NCI-H2081 (cell line): Measurements from ENCODE around the gene PHPT1.

ENCODE experiments used
- DNase-seq, 2 experiments: peaks; one replicate each; lab custom pipeline; 2025; lab: John Stamatoyannopoulos, UW

The PHPT1 gene

DNA sequence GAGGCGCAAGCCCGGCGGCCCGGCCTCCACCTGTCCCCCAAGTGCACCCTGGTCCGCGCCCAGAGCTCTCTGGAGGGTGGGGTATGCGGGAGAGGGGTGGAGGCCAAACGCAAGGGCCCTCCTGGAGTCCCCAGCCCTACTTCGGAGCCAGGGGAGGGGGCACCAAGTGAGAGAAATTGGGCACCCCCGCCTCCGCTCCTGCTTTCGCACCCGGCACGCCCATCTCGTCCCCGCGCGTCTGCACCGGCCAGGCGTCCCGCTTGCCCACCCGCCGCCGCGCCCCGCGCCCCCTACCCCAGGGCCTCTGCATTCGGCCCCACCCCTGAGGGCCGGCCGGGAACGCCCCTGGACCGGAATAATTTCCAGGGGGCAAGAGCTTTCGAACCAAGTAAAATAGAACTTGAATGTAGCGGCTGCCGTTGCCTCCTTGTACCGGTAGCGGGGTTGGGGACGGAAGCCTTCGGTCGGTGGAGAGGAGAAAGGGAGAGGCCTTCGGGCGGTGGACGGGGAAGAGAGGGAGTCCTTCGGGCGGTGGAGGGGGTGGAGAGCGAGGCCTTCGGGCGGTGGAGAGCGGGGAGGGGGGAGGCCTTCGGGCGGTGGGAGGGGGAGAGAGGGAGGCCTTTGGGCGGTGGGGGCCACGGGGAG lies 694 bp upstream of the PHPT1 start:
- DNase-seq: peak; percentile 22 to 58

DNA sequence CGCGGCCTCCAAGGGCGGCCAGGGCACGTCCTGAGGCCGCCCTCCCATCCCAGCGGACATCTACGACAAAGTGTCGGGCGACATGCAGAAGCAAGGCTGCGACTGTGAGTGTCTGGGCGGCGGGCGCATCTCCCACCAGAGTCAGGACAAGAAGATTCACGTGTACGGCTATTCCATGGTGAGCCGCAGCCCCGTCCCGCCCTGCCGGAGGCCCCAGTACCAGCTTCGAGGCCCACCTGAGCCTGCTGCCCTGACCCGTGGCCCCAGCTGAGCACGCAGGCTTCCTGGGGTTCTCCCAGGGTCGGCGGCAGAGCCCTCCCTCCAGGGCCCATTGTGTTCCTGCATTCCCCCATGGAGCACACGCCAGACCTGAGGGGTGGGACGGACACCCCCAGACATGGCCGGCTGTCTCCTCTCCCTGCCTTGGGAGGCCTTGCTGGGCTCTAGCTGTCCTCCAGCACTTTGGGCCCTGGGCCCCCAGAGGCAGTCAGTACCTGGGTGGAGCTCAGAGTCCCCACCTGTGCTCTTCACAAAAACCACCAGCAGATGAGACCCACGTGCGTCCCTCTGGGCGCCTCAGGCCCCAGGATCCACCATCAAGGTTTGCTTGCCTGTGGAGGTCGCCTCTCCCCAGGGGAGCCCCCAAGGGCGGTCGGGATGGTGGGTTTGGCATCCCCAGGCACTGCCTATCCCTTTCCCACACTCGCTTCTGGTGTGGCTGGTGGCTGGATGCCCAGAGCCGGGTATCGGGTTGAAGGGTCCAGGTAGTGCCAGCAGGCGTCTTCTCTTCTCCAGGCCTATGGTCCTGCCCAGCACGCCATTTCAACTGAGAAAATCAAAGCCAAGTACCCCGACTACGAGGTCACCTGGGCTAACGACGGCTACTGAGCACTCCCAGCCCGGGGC lies 1.0 kb downstream of the PHPT1 start:
- no peak for DNase-seq

DNA sequence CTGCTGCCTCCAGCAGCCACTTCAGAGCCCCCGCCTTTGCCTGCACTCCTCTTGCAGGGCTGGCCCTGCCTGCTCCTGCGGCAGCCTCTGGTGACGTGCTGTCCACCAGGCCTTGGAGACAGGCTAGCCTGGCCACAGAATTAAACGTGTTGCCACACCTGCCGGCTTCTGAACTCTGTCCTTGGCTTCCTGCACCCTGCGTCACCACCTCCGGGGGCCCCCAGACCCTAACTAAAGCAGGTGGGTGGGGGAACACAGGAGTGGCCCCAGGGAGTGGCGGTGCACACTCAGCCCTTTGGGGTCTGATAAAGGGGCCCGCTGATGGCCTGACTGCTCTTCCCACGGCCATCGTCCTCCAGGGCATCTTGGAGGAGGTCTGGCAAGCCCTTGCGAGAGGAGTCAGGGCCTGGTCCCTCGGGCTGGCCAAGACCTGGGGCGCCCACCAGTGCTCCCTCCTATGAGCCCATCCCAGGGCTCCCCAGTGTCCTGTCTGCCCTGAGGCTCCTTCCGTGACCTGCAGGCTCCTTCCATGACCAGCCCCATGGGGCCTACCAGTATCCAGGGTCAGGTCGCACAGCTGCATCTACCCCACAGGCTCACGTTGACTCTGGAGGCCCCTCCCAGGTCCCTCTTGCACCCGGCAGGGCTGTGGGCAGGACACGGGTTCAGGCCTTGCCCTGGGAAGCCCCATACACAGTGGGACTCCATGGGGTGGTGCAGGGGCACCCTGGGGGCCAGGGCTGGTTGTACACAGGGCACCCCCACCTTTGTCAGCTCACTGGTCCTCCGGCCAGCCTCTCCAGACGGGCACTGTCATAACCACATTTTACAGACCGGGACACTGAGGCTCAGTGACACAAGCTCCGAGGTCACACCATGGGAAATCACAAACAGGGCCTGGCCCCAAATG lies 1.9 kb downstream of the PHPT1 start:
- DNase-seq: no peak

DNA sequence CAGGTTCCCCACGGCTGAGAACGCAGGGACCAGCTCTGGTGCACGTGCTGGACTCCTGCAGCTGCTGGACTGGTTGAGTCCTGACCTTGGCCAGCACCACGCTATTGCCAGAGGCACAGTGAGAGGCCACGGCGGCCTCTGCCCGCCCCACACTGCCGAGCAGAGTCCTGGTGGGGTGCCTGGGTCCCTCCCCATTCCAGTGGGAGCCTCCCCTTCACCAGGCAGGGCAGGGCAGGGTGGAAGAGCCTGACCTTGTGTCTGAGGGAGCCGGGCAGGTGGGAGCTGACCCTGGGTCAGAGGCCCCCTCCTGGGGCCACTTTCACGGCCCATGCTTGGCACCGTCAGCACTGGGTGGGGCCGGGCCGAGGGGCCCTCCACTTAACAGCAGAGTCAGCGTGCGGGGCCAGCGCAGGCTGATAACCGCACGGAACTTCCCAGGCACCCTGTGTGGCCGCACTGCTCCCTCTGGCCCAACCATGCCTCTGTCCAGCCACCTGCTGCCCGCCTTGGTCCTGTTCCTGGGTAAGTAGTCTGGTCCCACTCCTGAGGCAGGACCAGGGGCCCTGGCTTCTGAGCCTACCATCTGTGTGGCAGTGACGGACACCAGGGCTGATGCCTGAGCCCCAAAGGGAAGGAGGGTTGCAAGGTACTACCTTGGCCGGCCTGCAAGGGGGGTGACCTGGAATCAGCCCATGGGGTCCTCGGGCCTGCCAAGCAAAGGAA lies 2.9 kb downstream of the PHPT1 start, which contains the start of gene MAMDC4:
Gene MAMDC4 (plus strand): TSS at position 406 of the 723 bp plus-strand sequence. CDS start 71 bp downstream, at position 477.
- no peak for DNase-seq

DNA sequence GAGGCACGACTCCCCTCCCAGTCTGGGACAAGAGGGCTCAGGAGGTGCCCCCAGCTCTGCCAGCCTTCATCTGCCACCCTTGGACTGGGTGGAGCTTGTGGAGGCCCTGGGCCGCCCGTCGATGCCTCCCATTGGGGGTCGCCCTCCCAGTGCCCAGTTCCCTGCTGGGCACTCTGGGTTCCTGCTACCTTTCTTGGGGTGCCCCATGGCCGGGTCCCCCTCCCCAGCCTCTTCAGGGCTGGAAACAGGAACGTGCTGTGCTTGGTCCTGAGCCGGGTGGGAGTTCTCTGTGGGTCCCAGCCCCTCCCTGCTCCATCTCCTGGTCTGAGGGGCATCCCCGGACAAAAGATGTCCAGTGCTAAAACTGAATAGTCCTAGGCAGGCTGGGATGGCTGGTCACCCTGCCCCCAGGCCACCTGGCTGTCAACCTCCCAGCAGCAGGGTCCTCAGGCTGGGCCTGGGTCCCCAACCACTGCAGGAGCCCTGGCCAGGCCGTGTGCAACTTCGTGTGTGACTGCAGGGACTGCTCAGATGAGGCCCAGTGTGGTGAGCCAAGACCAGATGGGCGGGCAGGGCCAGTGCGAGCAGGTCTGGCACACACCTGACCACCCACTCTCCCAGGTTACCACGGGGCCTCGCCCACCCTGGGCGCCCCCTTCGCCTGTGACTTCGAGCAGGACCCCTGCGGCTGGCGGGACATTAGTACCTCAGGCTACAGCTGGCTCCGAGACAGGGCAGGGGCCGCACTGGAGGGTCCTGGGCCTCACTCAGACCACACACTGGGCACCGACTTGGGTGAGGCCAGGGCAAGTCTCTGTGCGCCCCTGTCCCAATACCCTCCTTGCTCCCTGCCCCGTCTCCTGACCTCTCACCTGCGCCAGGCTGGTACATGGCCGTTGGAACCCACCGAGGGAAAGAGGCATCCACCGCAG lies 3.7 kb downstream of the PHPT1 start:
- DNase-seq: no peak

DNA sequence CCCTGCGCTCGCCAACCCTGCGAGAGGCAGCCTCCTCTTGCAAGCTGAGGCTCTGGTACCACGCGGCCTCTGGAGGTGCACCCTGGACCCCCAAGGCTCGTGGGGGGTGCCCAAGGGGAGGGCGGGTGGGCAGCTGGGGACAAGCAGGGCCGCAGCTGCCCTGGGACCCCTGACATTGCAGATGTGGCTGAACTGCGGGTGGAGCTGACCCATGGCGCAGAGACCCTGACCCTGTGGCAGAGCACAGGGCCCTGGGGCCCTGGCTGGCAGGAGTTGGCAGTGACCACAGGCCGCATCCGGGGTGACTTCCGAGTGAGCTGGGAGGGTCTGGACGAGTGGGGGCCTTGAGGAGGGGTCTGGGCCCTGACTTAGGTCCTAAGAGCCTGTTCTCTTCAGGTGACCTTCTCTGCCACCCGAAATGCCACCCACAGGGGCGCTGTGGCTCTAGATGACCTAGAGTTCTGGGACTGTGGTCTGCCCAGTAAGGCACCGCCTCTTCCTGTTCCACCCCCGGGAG lies 4.4 kb downstream of the PHPT1 start:
- DNase-seq: no peak

DNA sequence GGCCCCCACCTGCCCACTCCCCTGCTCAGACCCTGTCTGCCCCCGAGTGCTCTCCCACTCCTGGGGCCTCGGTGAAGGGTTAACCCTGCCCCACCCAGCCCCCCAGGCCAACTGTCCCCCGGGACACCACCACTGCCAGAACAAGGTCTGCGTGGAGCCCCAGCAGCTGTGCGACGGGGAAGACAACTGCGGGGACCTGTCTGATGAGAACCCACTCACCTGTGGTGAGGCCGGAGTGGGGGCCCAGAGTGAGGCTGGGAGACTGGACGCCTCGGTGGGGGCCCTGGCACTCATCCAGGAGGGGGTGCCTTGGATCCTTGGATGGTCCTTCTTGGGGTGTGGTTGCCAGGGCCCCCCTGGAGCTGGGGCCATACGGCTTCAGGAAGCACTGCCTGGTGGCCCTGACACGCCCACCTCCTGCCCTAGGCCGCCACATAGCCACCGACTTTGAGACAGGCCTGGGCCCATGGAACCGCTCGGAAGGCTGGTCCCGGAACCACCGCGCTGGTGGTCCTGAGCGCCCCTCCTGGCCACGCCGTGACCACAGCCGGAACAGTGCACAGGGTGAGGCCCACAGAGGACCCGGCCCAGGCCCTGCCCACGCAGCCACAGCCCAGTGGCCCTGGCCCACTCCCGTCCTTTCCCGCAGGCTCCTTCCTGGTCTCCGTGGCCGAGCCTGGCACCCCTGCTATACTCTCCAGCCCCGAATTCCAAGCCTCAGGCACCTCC lies 5.1 kb downstream of the PHPT1 start:
- no peak for DNase-seq

DNA sequence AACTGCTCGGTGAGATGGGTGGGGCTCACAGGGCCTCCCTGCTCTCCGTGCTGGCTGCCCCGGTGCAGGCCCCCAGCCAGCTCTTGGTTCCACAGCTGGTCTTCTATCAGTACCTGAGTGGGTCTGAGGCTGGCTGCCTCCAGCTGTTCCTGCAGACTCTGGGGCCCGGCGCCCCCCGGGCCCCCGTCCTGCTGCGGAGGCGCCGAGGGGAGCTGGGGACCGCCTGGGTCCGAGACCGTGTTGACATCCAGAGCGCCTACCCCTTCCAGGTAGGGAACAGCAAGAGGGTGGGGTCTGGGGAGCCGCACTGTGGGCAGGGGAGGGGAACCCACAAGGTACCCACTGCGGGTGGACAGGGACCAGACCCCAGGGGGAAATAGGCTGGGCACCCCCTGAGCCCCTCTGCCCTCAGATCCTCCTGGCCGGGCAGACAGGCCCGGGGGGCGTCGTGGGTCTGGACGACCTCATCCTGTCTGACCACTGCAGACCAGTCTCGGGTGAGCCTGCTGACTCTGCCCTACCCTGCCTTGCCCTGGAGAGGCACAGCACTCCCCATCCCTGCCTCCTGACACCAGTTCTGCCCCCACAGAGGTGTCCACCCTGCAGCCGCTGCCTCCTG lies 5.7 kb downstream of the PHPT1 start:
- no peak for DNase-seq

DNA sequence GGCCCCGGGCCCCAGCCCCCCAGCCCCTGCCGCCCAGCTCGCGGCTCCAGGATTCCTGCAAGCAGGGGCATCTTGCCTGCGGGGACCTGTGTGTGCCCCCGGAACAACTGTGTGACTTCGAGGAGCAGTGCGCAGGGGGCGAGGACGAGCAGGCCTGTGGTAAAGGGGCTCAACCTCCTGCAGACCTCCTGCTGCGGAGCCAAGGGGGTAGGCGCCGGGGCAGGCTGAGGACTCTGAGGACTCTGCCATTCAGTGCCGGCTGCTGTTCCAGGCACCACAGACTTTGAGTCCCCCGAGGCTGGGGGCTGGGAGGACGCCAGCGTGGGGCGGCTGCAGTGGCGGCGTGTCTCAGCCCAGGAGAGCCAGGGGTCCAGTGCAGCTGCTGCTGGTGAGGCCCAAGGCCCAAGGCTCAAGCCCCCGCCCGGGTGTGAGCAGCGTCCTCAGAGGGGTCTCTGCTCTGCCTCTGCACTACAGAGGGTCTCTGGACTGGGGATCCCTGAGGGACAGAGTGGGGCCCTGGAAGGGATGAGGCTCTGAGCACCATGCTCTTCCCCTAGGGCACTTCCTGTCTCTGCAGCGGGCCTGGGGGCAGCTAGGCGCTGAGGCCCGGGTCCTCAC lies 6.4 kb downstream of the PHPT1 start:
- DNase-seq: no peak

DNA sequence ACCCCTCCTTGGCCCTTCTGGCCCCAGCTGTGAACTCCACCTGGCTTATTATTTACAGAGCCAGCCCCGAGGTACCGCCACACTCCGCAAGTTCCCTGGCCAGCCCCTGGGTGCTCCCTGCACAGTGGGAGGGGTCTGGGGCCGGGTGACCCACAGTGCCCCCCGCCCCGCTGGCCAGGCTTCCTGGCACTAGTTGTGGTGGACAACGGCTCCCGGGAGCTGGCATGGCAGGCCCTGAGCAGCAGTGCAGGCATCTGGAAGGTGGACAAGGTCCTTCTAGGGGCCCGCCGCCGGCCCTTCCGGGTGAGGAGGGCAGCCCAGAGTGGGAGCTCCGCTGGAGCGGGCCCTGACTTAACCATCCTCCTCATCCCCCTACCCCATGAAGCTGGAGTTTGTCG lies 6.9 kb downstream of the PHPT1 start:
- no peak for DNase-seq

DNA sequence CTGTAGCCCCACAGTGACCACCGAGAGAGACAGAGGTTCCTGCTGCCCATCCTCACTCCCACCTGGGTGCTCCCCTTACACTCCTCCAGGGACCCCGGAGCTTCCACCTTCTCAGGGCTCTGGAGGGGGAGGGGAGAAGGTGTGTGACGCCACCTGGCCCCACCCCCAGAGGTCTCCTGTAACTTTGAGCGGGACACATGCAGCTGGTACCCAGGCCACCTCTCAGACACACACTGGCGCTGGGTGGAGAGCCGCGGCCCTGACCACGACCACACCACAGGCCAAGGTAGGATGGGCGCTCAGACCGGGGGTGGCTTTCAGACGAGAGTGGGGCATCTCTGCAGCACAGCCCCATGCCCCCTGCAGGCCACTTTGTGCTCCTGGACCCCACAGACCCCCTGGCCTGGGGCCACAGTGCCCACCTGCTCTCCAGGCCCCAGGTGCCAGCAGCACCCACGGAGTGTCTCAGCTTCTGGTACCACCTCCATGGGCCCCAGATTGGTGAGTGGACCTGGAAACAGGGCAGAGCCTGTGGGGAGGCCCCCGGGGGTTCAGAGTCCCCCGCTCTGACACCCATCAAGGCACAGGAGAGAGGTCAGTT lies 7.4 kb downstream of the PHPT1 start:
- DNase-seq: no peak

DNA sequence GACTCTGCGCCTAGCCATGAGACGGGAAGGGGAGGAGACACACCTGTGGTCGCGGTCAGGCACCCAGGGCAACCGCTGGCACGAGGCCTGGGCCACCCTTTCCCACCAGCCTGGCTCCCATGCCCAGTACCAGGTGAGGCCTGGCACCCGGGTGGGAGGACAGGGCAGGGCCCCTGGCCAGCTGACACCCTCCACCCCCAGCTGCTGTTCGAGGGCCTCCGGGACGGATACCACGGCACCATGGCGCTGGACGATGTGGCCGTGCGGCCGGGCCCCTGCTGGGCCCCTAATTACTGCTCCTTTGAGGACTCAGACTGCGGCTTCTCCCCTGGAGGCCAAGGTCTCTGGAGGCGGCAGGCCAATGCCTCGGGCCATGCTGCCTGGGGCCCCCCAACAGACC lies 8.0 kb downstream of the PHPT1 start:
- DNase-seq: no peak

DNA sequence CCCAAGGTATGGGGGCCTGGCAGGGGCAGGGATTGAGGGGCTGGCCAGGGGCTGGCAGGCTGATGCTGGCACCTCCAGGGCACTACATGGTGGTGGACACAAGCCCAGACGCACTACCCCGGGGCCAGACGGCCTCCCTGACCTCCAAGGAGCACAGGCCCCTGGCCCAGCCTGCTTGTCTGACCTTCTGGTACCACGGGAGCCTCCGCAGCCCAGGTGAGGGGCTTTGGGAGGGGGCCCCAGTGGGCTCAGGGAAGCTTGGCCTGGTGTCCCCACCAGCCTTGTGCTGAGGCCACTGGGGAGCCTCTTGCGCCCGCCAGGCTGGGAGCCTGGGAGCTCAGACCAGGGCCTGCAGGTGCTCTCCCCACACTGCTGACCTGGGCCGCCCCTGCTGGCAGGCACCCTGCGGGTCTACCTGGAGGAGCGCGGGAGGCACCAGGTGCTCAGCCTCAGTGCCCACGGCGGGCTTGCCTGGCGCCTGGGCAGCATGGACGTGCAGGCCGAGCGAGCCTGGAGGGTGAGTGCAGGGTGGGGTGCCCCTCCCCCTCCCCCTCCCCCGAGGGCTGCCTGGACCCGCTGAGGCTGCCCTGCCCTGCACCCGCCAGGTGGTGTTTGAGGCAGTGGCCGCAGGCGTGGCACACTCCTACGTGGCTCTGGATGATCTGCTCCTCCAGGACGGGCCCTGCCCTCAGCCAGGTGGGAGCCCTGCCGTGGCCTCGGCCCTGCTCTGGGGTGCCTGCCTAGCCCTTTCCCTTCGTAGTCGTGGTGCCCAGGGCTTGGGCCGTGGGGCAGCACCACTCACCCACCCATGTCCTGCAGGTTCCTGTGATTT lies 8.6 kb downstream of the PHPT1 start:
- peak in 1 of 2 experiments; percentile 9 for DNase-seq

DNA sequence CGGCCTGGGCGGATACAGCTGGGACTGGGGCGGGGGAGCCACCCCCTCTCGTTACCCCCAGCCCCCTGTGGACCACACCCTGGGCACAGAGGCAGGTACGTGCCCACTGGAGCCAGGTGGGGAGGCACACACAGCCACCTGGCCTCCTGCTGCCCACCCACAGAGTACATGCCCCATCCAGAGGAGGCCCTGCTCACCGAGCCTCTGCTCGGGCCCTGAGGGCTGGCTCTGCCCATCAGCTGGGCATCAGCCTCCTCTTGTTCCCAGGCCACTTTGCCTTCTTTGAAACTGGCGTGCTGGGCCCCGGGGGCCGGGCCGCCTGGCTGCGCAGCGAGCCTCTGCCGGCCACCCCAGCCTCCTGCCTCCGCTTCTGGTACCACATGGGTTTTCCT lies 9.2 kb downstream of the PHPT1 start:
- no peak for DNase-seq

DNA sequence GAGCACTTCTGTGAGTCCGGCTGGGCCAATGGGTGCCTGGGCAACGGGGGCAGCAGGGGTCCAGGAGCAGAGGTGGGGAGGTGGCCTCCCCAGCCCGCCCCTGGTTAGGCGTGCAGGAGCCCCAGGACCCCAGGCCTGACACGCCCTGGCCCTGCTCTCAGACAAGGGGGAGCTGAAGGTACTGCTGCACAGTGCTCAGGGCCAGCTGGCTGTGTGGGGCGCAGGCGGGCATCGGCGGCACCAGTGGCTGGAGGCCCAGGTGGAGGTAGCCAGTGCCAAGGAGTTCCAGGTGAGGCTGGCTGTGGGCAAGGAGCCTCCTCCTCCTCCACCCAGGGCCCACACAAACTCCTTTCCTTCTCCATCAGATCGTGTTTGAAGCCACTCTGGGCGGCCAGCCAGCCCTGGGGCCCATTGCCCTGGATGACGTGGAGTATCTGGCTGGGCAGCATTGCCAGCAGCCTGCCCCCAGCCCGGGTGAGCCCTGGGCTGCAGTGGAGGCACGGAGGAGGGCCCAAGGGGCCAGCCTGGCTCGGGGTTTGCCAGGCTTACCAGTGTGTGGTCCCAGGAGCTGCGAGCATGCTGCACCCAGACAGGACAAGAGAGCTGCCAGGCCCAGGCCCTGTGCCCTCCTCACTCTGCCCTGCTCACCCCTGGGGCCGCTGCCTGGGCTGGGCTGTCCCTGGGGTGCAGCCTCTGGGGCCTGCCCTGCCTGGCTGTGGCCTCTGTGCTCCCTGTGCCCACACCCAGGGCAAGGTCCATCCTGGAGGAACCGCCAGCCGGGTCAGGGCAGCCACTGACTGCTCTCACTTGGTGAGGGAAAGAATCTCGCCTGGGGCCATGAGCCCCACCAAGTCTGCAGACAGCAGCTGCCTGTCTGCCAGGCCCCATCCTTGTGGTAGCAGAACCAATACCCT lies 9.9 kb downstream of the PHPT1 start:
- DNase-seq: peak in 1 of 2 experiments; percentile 3

DNA sequence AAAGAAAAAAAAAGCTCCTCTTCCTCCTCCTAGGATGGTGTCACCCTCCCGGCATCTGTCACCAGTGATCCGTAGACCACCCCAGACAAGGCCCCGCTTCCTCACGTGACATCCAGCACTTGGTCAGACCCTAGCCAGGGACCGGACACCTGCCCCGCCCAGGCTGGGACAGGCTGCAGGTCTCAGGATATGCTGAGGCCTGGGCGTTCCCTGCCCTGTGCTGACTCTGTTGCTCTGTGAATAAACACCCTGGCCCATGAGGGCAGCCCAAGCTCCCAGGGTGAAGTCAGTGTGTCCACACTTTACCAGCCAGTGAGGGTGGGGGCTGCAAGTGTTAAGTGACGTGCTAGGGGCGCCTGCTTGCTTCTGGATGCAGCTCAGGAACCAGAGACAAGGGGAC lies 11.3 kb downstream of the PHPT1 start:
- no peak for DNase-seq
